ACC112 (cell line): ENCODE measurements around the gene ANTXR1.

ENCODE experiments used
- H2AFZ ChIP-seq: fragments of 200-600 bp; sonication (generic); one replicate; pipeline ENCODE4 v1.6.0; 2017; ENCODE audit warnings: antibody characterized with exemption, low read length; ENCODE audit not compliant: unreplicated experiment
- H3K27ac ChIP-seq: fragments of 200-600 bp; sonication (generic); 2 replicates; pipeline ENCODE4 v1.5.1; 2014; ENCODE audit warnings: low read depth, mild to moderate bottlenecking, antibody characterized with exemption, low read length, moderate library complexity
- H3K27me3 ChIP-seq: fragments of 200-600 bp; sonication (generic); 2 replicates; pipeline ENCODE4 v1.6.1; 2014; ENCODE audit warnings: mild to moderate bottlenecking, antibody characterized with exemption, low read length, moderate library complexity, mixed read lengths; ENCODE audit not compliant: insufficient read depth
- H3K36me3 ChIP-seq: fragments of 200-600 bp; sonication (generic); 2 replicates; pipeline ENCODE4 v1.6.1; 2016; ENCODE audit warnings: mild to moderate bottlenecking, antibody characterized with exemption, low read length, moderate library complexity, mixed read lengths; ENCODE audit not compliant: insufficient read depth
- H3K4me1 ChIP-seq: fragments of 200-600 bp; sonication (generic); one replicate; pipeline ENCODE4 v1.6.1; 2016; ENCODE audit warnings: low read length, mixed read lengths; ENCODE audit not compliant: insufficient read depth, unreplicated experiment, control insufficient read depth
- H3K4me3 ChIP-seq: fragments of 200-600 bp; sonication (generic); 2 replicates; pipeline ENCODE4 v1.5.1; 2014; ENCODE audit warnings: mild to moderate bottlenecking, low read depth, low read length
- H3K79me2 ChIP-seq: fragments of 200-600 bp; sonication (generic); one replicate; pipeline ENCODE4 v1.6.0; 2016; ENCODE audit warnings: low read length; ENCODE audit not compliant: control insufficient read depth, unreplicated experiment, insufficient read depth

The ANTXR1 gene

GRCh38 chr2:69020496-69021426 lies 7.8 kb downstream of the ANTXR1 start:
- H2AFZ ChIP-seq: no peak overlapping the region
- H3K36me3 ChIP-seq: no peaks in the 10 kb centered on the region
- peaks cover 93% of the 10 kb centered on the region for H3K79me2 ChIP-seq
- H3K4me1 ChIP-seq: peaks cover 41% of the 10 kb centered on the region
- H3K27me3 ChIP-seq: no peaks in the 10 kb centered on the region
- no peak overlapping the region for H3K4me3 ChIP-seq
- no peak overlapping the region for H3K27ac ChIP-seq

GRCh38 chr2:69021727-69022126 lies 8.7 kb downstream of the ANTXR1 start:
- Histone ChIP-seq H3K79me2 (peaks cover 94% of the 10 kb centered on the region), H3K4me3 (no peak overlapping the region), H3K36me3 (no peaks in the 10 kb centered on the region), H3K4me1 (peaks cover 37% of the 10 kb centered on the region), H3K27me3 (no peaks in the 10 kb centered on the region), H2AFZ (no peak overlapping the region), H3K27ac (no peak overlapping the region)

DNA sequence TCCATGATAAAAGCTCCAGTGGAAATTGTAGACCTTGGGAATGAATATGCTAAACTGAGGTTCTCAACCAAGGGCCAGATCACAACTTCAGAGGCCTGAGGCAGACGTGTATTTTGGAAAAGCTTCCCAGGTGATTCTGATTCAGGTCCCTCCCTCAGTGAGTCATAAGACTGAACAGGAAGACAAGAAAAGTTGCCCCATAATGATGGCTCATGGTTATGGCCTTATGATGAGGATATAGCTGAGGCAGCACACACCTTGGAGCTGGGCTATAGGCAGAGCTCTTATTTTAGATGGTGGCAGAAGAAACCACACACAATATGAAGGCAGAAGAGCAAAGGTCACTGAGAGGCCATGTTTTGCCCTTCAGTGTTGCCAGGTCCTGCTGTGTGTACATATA lies 9.6 kb downstream of the ANTXR1 start:
- H3K4me1 ChIP-seq: peaks cover 29% of the 10 kb centered on the region
- no peak overlapping the region for H3K4me3 ChIP-seq
- no peak overlapping the region for H3K27ac ChIP-seq
- no peak overlapping the region for H2AFZ ChIP-seq
- peaks cover 3% of the 10 kb centered on the region; the same call in 1 of the 2 replicates for H3K36me3 ChIP-seq
- H3K79me2 ChIP-seq: peaks cover 94% of the 10 kb centered on the region
- H3K27me3 ChIP-seq: no peaks in the 10 kb centered on the region

GRCh38 chr2:69023236-69023635 lies 10.3 kb downstream of the ANTXR1 start:
- H2AFZ ChIP-seq: no peak overlapping the region
- peaks cover 25% of the 10 kb centered on the region for H3K4me1 ChIP-seq
- no peaks in the 10 kb centered on the region for H3K27me3 ChIP-seq
- peaks cover 7% of the 10 kb centered on the region for H3K36me3 ChIP-seq
- H3K4me3 ChIP-seq: no peak overlapping the region
- no peak overlapping the region for H3K27ac ChIP-seq
- H3K79me2 ChIP-seq: peaks cover 88% of the 10 kb centered on the region

DNA sequence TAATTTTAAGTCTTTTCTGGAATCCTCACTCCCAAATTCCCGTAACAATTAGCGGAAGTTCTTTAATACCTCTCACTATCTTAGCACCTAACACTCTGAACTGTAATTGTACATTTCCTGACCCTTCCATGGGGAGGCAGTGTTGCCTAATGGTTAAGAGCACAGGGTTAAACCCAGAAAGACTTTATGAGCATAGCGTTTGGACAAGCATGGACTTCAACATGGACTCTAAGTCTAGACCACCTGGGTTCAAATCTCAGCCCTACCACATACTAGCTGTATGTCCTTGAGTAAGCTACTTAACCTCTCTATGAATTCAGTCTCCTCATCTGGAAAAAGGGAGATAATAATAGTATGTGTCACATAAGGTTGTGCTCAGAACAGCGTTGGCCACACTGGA lies 13.0 kb downstream of the ANTXR1 start:
- Histone ChIP-seq H3K79me2 (peaks cover 66% of the 10 kb centered on the region), H3K27me3 (no peaks in the 10 kb centered on the region), H3K4me1 (peaks cover 9% of the 10 kb centered on the region), H3K4me3 (no peak overlapping the region), H3K27ac (no peak overlapping the region), H2AFZ (no peak overlapping the region), H3K36me3 (peaks cover 7% of the 10 kb centered on the region)

- Histone ChIP-seq H3K27ac (no peak overlapping the region), H3K27me3 (no peaks in the 10 kb centered on the region), H2AFZ (no peak overlapping the region), H3K36me3 (peaks cover 7% of the 10 kb centered on the region), H3K4me1 (peaks cover 5% of the 10 kb centered on the region), H3K4me3 (no peak overlapping the region), H3K79me2 (peaks cover 64% of the 10 kb centered on the region)
Measured at GRCh38 chr2:69026691-69027459, 13.9 kb downstream of the ANTXR1 start.

DNA sequence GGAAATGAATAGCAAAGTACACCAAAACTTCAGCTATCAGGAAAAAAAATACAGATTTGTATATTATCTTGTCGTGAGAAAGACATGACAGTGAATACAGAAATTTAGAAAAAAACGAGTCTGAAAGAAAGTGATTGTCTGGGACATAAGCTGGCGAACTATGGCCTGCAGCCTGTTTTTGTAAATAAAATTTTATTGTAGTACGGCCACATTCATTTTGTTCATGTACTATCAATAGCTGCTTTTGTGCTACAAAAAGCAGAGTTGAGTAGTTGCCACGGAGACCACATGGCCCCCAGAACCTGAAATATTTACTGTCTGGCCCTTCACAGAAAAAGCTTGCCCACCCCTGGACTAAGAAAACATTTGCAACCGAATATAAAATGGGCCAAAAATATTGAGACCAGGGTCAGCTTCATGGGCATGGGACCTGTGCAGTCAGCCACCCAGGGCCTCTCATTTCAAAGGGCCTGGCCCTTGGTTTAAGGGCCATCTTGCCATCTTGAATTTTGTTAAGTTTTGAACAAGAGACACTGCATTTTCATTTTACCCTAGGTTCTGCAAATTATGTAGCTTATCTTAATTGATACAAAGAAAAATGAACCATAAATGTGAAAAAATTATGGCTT lies 17.9 kb downstream of the ANTXR1 start:
- H3K27me3 ChIP-seq: no peaks in the 10 kb centered on the region
- peaks cover 56% of the 10 kb centered on the region for H3K79me2 ChIP-seq
- no peak overlapping the region for H3K4me3 ChIP-seq
- H3K4me1 ChIP-seq: peaks cover 8% of the 10 kb centered on the region
- no peak overlapping the region for H3K27ac ChIP-seq
- no peak overlapping the region for H2AFZ ChIP-seq
- peaks cover 7% of the 10 kb centered on the region for H3K36me3 ChIP-seq

- Histone ChIP-seq H3K4me1 (peaks cover 8% of the 10 kb centered on the region), H3K36me3 (peaks cover 7% of the 10 kb centered on the region), H3K4me3 (no peak overlapping the region), H3K79me2 (peaks cover 52% of the 10 kb centered on the region), H3K27ac (no peak overlapping the region), H2AFZ (no peak overlapping the region), H3K27me3 (no peaks in the 10 kb centered on the region)
Measured at GRCh38 chr2:69031466-69031865, 18.5 kb downstream of the ANTXR1 start.

DNA sequence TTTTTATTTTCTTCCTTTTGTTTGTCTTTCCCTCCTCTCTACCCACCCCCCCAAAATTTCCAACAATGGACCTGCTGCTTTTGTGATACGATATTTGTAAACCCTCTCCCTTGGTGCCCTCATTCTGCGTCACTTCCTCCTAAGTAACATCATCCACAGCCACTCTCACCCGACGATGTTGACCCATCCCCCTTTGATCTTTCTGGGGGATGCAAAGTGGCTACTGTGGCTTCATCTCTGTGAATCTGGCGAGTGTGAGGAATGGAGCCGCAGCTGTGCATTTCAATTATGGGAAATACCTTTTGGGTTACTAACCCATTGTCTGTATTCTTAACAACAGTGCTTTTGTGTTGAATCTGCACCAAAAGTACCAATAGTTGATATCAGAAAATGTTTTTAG lies 19.4 kb downstream of the ANTXR1 start:
- Histone ChIP-seq H2AFZ (no peak overlapping the region), H3K79me2 (peaks cover 48% of the 10 kb centered on the region), H3K36me3 (peaks cover 6% of the 10 kb centered on the region), H3K27me3 (no peaks in the 10 kb centered on the region), H3K4me3 (no peak overlapping the region), H3K4me1 (peaks cover 8% of the 10 kb centered on the region), H3K27ac (no peak overlapping the region)

DNA sequence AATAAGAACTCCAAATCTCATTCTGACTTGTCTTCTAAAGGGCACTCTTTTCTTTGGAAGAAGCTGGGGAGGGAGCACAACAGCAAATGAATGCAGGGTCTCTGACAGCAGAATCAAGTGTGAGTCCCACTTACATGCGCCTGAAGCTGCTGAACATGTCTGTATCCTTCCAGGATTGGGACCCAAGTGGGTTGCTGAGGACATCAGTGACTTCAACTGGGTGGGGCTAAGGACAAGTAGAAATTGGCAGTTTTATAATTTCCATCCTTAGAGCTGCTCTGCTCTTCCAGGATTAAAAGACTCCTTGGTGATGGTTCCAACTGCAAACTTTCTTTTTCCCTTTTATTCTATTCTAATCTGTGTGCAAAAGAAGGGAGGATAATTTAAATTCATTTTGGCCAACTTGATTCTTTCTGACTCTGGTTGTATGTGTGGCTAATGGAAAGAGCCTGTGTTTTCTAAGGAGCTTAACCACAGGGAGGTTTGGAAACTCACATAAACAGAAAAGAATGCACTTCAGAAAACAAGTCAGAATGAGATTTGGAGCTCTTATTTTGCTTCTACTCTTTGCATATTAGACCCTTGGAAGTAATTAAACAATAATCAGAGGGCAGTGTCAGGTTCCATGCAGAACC lies 20.6 kb downstream of the ANTXR1 start:
- H3K27ac ChIP-seq: no peak overlapping the region
- H3K4me1 ChIP-seq: peaks cover 8% of the 10 kb centered on the region
- no peak overlapping the region for H2AFZ ChIP-seq
- H3K79me2 ChIP-seq: peaks cover 45% of the 10 kb centered on the region
- H3K4me3 ChIP-seq: no peak overlapping the region
- no peaks in the 10 kb centered on the region for H3K27me3 ChIP-seq
- no peaks in the 10 kb centered on the region for H3K36me3 ChIP-seq
